Measurements from ENCODE around the gene TERB2.
"Not testable (repeated sequence)": the region's sequence is repeated elsewhere in the genome, so short reads cannot be mapped to it uniquely, and the experiment has no call there.

DNA sequence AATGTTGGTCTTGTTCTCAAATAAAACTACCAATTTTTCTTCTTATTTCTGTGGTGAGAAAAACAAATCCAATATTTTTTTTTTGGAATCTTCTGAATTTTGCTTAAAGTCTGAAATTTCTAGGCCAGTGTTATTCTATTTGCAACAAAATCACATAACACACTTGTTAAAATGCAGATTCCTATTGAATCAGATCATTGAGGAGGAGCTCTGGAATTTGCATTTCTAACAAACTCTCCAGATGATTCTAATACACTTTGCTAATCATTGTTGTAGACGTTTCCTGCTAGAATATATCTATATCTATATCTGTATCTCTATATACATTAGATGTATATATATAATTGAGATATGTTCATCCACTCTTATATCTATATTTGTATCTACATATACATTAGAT, 27.8 kb upstream of the TERB2 start:
- TF ChIP-seq, protein P1, sequence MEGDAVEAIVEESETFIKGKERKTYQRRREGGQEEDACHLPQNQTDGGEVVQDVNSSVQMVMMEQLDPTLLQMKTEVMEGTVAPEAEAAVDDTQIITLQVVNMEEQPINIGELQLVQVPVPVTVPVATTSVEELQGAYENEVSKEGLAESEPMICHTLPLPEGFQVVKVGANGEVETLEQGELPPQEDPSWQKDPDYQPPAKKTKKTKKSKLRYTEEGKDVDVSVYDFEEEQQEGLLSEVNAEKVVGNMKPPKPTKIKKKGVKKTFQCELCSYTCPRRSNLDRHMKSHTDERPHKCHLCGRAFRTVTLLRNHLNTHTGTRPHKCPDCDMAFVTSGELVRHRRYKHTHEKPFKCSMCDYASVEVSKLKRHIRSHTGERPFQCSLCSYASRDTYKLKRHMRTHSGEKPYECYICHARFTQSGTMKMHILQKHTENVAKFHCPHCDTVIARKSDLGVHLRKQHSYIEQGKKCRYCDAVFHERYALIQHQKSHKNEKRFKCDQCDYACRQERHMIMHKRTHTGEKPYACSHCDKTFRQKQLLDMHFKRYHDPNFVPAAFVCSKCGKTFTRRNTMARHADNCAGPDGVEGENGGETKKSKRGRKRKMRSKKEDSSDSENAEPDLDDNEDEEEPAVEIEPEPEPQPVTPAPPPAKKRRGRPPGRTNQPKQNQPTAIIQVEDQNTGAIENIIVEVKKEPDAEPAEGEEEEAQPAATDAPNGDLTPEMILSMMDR (conservative IDR thresholded peaks at IDR 0.05; ENCODE audit: low read depth, low read length), result not testable (repeated sequence)
- not testable (repeated sequence) for TF ChIP-seq CEBPB (IDR thresholded peaks at IDR 0.05; ENCODE audit: low read depth, low read length); POLR2A (IDR thresholded peaks at IDR 0.05; ENCODE audit: low read depth, low read length); MXI1 (IDR thresholded peaks at IDR 0.05; ENCODE audit: borderline replicate concordance, low read depth, low read length); RCOR1 (IDR thresholded peaks at IDR 0.05; ENCODE audit: insufficient replicate concordance, low read length); MAFK (IDR thresholded peaks at IDR 0.05; ENCODE audit: low read depth, low read length)
- TF ChIP-seq, protein P2, sequence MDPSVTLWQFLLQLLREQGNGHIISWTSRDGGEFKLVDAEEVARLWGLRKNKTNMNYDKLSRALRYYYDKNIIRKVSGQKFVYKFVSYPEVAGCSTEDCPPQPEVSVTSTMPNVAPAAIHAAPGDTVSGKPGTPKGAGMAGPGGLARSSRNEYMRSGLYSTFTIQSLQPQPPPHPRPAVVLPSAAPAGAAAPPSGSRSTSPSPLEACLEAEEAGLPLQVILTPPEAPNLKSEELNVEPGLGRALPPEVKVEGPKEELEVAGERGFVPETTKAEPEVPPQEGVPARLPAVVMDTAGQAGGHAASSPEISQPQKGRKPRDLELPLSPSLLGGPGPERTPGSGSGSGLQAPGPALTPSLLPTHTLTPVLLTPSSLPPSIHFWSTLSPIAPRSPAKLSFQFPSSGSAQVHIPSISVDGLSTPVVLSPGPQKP (IDR thresholded peaks at IDR 0.05; ENCODE audit: borderline replicate concordance, low read depth, low read length), result not testable (repeated sequence)
